G401 (cell line): ENCODE measurements around the gene PLPP1. TPM values are rescaled to one million over a fixed set of nuclear protein-coding genes. Genes with fewer than 3 reads are reported as not detected.

Source experiments
- DNase-seq: peaks from one replicate; pipeline ENCODE4 v3.0.0-alpha.2; 2015; ENCODE audit warnings: low spot score
- in situ Hi-C: cut with HindIII; loops from 2 replicates; pipeline ENCODE4 v1.10.0; 2016; ENCODE audit warnings: low sequenced_read_pairs, mixed read lengths
- total RNA-seq: library from RNA; depleted of rRNA; stranded (reverse); fragments of >200 nt; shearing (Covaris generic); gene quantifications from 2 replicates; pipeline ENCODE4 v1.2.3, GENCODE V29; 2014; rRNA removed

The PLPP1 gene
- total RNA-seq, 1 experiment from 2014 or later, result 13.3 TPM

- in situ Hi-C loops, result no loop called here
- no peak for DNase-seq
Observed at GRCh38 chr5:55383254-55383653, 151.5 kb downstream of the PLPP1 start.

DNA sequence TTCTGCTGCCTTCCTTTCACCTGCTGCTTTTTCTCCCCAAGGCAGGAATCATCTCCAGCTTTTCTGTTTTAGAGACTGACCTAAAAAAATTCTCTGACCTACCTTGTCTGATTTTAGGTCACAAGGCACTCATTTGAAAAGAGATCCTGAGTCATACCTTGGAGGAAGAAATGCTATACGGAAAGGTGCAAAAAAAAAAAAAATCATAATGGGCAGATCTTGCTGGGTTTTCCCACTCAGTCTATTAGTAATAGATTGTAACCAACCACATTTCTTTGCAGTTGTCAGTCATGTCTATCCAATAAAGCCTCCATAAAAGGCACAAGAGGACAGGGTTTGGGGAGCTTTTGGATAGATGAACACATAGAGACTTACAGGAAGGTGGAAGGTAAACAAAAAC is 157.0 kb downstream of the PLPP1 start:
- in situ Hi-C loops, result no loop called here
- DNase-seq, result peak; percentile 36

Other genes with a start within 250 kb of the PLPP1 start
- 14.0 and 31.5 TPM in 2 replicates for gene DHX29, start 227.3 kb downstream of the PLPP1 start, total RNA-seq
- gene MTREX, start 227.0 kb downstream of the PLPP1 start, total RNA-seq, result 102 and 109 TPM in 2 replicates
- 23.3 and 24.9 TPM in 2 replicates for gene SLC38A9, start 177.4 kb upstream of the PLPP1 start, total RNA-seq
- not detected in 2 replicates for gene DDX4, start 203.1 kb upstream of the PLPP1 start, total RNA-seq